Measurements from ENCODE around the gene JAM3. TPM values are rescaled to one million over a fixed set of nuclear protein-coding genes. Genes with fewer than 3 reads are reported as not detected.

The JAM3 gene
- total and polyA plus RNA-seq, 2 of the 13 experiments (the other 11 are each of a cell fraction or from before 2014, with no cell fraction given): 0.98 to 2.8 TPM

GRCh38 chr11:134063991-134064747 lies 4.7 kb upstream of the JAM3 start:
- H3K79me2 ChIP-seq (ENCODE audit: insufficient read depth, low read length): no peaks in the 10 kb centered on the region
- no TSS peak for BruUV-seq (replicated peaks)
- H2AFZ ChIP-seq (ENCODE audit: low read length): no peak overlapping the region
- no peak overlapping the region for H3K27ac ChIP-seq (ENCODE audit: extremely low read length, insufficient read depth, low read length)
- POLR2A ChIA-PET: no interaction called here
- H3K4me1 ChIP-seq (ENCODE audit: insufficient read depth, low read length): no peaks in the 10 kb centered on the region
- no peaks in the 10 kb centered on the region for H3K36me3 ChIP-seq (replicated peaks in 1 of 2; ENCODE audit: control insufficient read depth in 1 of 2, insufficient read depth in 2 of 2, low read length in 2 of 2)
- H3K4me2 ChIP-seq (ENCODE audit: low read depth, low read length): no peak overlapping the region
- peaks cover 0 to 36% of the 10 kb centered on the region in 2 experiments; a peak in 2 of 5 replicates for H3K27me3 ChIP-seq (ENCODE audit: control insufficient read depth in 1 of 2, insufficient read depth in 2 of 2, low read length in 2 of 2)
- H3K9ac ChIP-seq (ENCODE audit: insufficient read depth, low read depth, low read length): no peak overlapping the region
- CTCF ChIA-PET (ENCODE audit: low intra/inter-chr PET ratio, low total read pairs): no interaction called here
- TF ChIP-seq ZNF136 (CRISPR knock-in tag; IDR thresholded peaks at IDR 0.05; ENCODE audit: low read depth) (no peak), ZNF768 (CRISPR knock-in tag; IDR thresholded peaks at IDR 0.05) (no peak), FOXO1 (CRISPR knock-in tag; IDR thresholded peaks at IDR 0.05) (no peak), TGIF2 (CRISPR knock-in tag; IDR thresholded peaks at IDR 0.05) (no peak), ZNF678 (CRISPR knock-in tag; IDR thresholded peaks at IDR 0.05) (no peak), MBNL3 (CRISPR knock-in tag; conservative IDR thresholded peaks at IDR 0.05) (no peak), THAP9 (CRISPR knock-in tag; IDR thresholded peaks at IDR 0.05; ENCODE audit: borderline replicate concordance) (no peak), ZNF101 (CRISPR knock-in tag; IDR thresholded peaks at IDR 0.05; ENCODE audit: borderline replicate concordance, low read depth) (no peak), ZNF431 (CRISPR knock-in tag; IDR thresholded peaks at IDR 0.05; ENCODE audit: borderline replicate concordance, low read depth) (no peak), ZNF562 (CRISPR knock-in tag; IDR thresholded peaks at IDR 0.05; ENCODE audit: borderline replicate concordance) (no peak), HNF4A (CRISPR knock-in tag; IDR thresholded peaks at IDR 0.05) (no peak), KLF6 (CRISPR knock-in tag; IDR thresholded peaks at IDR 0.05) (no peak), ZNF605 (CRISPR knock-in tag; IDR thresholded peaks at IDR 0.05) (no peak), MAF1 (CRISPR knock-in tag; IDR thresholded peaks at IDR 0.05; ENCODE audit: borderline replicate concordance) (no peak), FOXK1 (CRISPR knock-in tag; IDR thresholded peaks at IDR 0.05; ENCODE audit: borderline replicate concordance, low read depth) (no peak), PAXIP1 (CRISPR knock-in tag; conservative IDR thresholded peaks at IDR 0.05) (no peak)
- ATAC-seq (no peak), FAIRE-seq (no peak), DNase-seq (ENCODE audit: low spot score) (no peak)
- in situ Hi-C loops (cut with HindIII; ENCODE audit: extremely low pct_ligation_motif_present, low pct_unique_long_range_greater_than_20kb): no loop called here
- H3K9me3 ChIP-seq (ENCODE audit: low read length): no peaks in the 10 kb centered on the region
- H3K4me3 ChIP-seq (replicated peaks in 1 of 3; ENCODE audit: insufficient read depth in 1 of 3, low read depth in 2 of 3, low read length in 3 of 3): no peak overlapping the region
- H4K20me1 ChIP-seq (ENCODE audit: insufficient read depth, low read length): 0 out of 2 replicates have a peak, but pooled peaks cover 5% of the 10 kb centered on the region
- 40% methylated on average over 11 of the region's 12 CpGs for WGBS (ENCODE audit: low lambda C conversion rate)
- intact Hi-C loops (cut with micrococcal nuclease; ENCODE audit: unreplicated experiment): no loop called here
